NCI-H2029 treated with DMSO at 0.1 percent for 48 hours (cell line): ENCODE measurements around the gene TPBGL.
A peak's percentile ranks its signal among the peaks of the same experiment; 100 is the strongest.

Experiments used
- DNase-seq: peaks from one replicate; lab custom pipeline; 2025; lab: John Stamatoyannopoulos, UW

TPBGL gene

GRCh38 chr11:75212411-75212810 is 28.2 kb upstream of the TPBGL start:
- DNase-seq = no peak

- peak; percentile 31 for DNase-seq
Measured at GRCh38 chr11:75214411-75214821, 26.2 kb upstream of the TPBGL start.

- DNase-seq = no peak
Measured at GRCh38 chr11:75214843-75215242, 25.7 kb upstream of the TPBGL start.

- no peak for DNase-seq
Measured at GRCh38 chr11:75219869-75220268, 20.7 kb upstream of the TPBGL start.

- DNase-seq = no peak
Measured at GRCh38 chr11:75223954-75224643, 16.5 kb upstream of the TPBGL start.

- no peak for DNase-seq
Measured at GRCh38 chr11:75225794-75226193, 14.8 kb upstream of the TPBGL start.

- DNase-seq = no peak
Measured at GRCh38 chr11:75229466-75229865, 11.1 kb upstream of the TPBGL start.

GRCh38 chr11:75230621-75231020 is 10.0 kb upstream of the TPBGL start:
- no peak for DNase-seq

GRCh38 chr11:75233754-75234172 is 6.8 kb upstream of the TPBGL start:
- no peak for DNase-seq

GRCh38 chr11:75236062-75236461 is 4.5 kb upstream of the TPBGL start:
- no peak for DNase-seq

- DNase-seq = no peak
Measured at GRCh38 chr11:75237050-75237449, 3.5 kb upstream of the TPBGL start.

- no peak for DNase-seq
Measured at GRCh38 chr11:75238595-75239440, 1.8 kb upstream of the TPBGL start.

GRCh38 chr11:75239531-75240290 is 863 bp upstream of the TPBGL start:
- DNase-seq = no peak

- DNase-seq = peak; percentile 42
Measured at GRCh38 chr11:75241036-75241905, 697 bp downstream of the TPBGL start.

- DNase-seq = no peak
Measured at GRCh38 chr11:75241906-75242644, 1.5 kb downstream of the TPBGL start.

- DNase-seq = no peak
Measured at GRCh38 chr11:75242722-75243600, 2.4 kb downstream of the TPBGL start.

- no peak for DNase-seq
Measured at GRCh38 chr11:75244052-75244814, 3.7 kb downstream of the TPBGL start.

- no peak for DNase-seq
Measured at GRCh38 chr11:75245356-75246005, 4.9 kb downstream of the TPBGL start.
